ENCODE measurements around the gene CDCA5.

Gene CDCA5

DNA sequence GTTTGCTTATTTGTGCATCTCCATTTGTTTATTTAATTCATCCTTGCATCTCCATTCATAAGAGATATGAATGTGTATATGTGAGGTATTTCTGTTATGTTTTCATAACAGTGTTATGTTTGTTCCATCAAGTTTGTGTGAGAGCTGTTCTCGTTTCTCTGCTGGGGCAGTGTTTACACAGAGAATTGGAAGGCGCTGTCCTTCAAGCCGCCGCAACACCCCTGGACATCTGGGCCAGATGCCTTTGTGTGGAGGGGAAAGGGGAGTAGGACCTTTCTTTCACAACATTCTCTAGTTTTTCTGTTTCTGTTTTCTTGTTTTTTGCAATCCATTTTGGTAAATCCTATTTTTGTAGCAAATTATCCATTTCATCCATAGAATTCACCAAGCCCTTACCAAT lies 20.8 kb upstream of the CDCA5 start:
- no peak for DNase-seq

DNA sequence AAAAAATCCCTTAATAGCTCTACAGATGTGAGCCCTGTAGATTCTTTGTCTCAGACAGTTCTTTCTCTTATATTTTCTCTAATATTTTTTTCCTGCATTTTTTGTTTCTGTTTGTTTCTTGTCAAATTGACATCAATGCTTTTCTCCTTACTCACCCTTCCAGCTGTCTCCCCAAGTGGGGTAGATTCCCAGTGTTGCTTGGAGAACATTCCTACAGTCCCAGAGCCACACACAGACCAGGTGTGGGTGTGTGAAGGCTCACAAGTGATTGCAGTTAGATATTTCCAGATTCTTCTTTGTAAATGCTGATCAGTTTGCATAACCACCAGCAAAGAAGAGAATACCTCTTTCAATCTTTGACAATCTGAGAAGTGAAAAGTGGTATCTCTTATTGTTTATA lies 19.6 kb upstream of the CDCA5 start:
- DNase-seq, result no peak

- no peak for DNase-seq
Observed at GRCh38 chr11:65102142-65103095, 18.6 kb upstream of the CDCA5 start.

- no peak for DNase-seq
Observed at GRCh38 chr11:65100674-65101350, 17.0 kb upstream of the CDCA5 start.

DNA sequence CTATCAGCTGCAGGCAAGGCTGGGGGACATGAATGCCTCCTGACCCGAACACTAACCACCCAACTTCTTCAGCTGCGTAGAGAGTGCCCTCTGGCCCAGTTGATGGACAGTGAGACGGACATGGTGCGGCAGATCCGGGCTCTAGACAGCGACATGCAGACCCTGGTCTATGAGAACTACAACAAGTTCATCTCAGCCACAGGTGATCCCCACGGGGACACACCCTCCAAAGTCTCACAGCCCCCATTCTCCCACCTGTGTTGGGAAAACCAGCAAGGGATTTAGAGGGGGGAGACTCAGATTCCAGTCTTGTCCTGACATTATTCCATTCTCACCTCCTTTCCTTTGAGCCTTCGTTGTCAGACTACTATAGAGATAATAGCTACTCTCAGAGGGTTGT lies 13.1 kb upstream of the CDCA5 start:
- DNase-seq, result no peak

- DNase-seq, result peak; percentile 77 to 78
Observed at GRCh38 chr11:65095974-65096806, 12.3 kb upstream of the CDCA5 start, which contains the start of gene VPS51. Gene VPS51, plus strand, starts transcription at chr11:65096214. Its CDS starts 37 bp downstream, at chr11:65096251.

DNA sequence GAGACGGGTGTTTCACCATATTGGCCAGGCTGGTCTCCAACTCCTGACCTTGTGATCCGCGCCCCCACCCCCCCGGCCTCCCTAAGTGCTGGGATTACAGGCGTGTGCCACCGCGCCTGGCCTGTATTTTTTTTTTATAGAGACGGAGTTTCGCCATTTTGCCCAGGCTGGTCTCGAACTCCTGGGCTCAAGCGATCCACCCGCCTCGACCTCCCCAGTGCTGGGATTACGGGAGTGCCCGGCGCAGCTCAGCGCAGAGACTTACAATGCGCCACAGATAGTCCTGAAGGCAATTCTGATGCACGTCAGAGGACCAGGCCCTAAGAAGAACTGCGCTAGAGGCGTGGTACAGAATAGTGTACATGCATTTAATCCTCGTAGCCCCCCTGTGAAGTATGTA lies 11.6 kb upstream of the CDCA5 start:
- no peak for DNase-seq

- no peak for DNase-seq
Observed at GRCh38 chr11:65090628-65091027, 6.8 kb upstream of the CDCA5 start.

DNA sequence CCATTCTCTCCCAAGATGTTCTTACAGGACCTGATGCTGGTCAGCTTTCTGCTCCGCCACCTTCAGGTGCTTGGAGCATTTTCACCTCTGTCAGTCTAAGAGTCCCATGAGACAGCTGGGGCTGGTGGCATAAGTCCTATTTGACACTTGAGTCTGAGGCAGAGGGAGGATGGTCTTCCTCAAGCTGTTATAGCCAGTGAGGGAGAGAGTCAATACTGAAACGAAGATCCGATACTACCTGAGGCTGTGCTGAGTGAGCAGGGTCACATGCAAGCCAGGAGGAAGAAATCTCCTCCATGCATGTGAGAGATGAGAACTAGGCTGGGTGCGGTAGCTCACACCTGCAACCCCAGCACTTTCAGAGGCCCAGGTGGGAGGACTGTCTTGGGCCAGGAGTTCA lies 5.8 kb upstream of the CDCA5 start:
- DNase-seq, result no peak

- no peak for DNase-seq
Observed at GRCh38 chr11:65087827-65088226, 4.0 kb upstream of the CDCA5 start.

DNA sequence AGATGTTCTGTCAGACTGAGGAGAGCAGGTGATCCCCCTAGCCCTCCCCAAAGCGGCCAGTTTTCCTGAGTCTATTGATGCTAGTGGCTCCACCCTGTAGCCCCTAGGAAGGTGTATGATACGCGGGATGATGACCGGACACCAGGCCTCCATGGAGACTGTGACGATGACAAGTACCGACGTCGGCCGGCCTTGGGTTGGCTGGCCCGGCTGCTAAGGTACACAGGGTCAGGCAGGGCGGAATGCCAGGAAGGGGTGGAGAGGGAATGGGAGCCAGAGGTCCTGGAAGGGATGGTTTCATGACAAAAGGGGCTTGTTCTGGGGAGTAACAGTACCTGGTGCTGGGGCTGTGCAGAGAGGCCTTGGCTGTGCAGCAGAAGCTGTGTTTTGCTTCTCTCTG lies 3.4 kb upstream of the CDCA5 start:
- DNase-seq, result no peak

GRCh38 chr11:65086809-65087208 lies 3.0 kb upstream of the CDCA5 start:
- no peak for DNase-seq

GRCh38 chr11:65085446-65085845 lies 1.6 kb upstream of the CDCA5 start:
- DNase-seq, result no peak

DNA sequence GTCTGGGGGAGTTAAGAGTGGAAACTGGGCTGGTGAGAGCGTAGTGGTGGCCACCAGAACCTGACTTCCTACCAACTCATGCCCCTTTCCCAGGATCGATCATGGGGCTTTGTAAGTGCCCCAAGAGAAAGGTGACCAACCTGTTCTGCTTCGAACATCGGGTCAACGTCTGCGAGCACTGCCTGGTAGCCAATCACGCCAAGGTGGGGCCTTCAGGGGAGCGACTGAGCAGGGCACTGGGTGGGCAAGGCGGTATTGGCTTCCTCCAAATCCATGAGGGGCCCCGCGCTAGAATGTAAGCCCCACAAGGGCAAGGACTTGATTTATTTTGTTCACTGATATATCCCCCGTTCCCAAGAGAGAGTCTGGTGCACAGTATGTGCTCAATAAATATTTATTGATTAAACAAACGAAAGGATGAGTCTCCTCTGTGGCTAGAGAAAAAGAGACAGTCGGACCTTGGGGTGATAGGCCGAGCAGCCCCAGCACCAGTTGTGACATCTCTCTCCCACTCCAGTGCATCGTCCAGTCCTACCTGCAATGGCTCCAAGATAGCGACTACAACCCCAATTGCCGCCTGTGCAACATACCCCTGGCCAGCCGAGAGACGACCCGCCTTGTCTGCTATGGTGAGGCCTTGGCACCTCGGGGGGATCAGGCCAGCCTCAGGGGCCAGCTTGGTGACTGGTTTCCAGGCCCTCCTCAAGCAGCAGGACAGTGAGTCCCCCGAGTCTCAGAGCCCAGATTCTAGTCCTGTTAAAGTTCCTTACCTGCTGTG lies 947 bp upstream of the CDCA5 start:
- no peak for DNase-seq

- no peak for DNase-seq
Observed at GRCh38 chr11:65083134-65083833, 556 bp downstream of the CDCA5 start.

- no peak for DNase-seq
Observed at GRCh38 chr11:65078786-65079342, 5.0 kb downstream of the CDCA5 start.

DNA sequence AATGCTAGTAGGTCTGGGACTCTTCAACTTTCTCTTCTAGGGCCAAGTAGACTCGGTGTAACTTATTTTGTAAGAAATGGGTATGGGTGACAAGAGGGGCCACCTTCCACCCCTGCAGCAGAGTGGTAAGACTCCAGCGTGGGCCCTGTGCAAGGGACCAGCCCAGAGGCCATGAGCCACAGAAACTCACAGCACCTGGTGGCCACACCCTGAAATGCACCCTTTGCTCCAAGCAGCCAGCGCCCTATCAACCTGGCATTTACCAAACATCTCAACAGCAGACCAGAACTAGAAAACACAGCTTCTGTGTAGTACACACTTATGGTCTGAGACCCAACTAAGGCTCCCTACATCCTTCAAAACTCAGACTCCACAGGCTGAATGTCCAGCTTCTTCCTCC lies 5.7 kb downstream of the CDCA5 start:
- DNase-seq, result peak; percentile 67

- DNase-seq, result no peak
Observed at GRCh38 chr11:65077451-65077850, 6.4 kb downstream of the CDCA5 start.

DNA sequence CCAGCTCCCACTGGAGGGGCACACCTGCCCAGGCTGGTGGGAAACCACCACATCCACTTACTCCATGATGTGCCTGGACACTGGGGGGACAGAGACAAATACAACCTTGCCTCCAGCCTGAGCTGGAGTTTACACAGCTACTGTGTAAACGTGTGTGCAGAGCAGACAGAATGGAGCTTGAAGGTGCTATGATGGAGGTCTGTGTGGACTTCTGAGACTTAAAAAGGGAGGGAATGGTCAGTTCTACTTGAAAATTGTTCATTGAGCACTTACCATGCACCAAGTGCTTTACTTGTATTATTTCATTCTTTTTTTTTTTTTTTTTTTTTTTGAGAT lies 11.2 kb downstream of the CDCA5 start:
- DNase-seq, result no peak

- no peak for DNase-seq
Observed at GRCh38 chr11:65071907-65072630, 11.8 kb downstream of the CDCA5 start.

- DNase-seq, result no peak
Observed at GRCh38 chr11:65069217-65069616, 14.6 kb downstream of the CDCA5 start.

Data from stimulated activated CD4-positive, alpha-beta T cell treated with anti-CD3 and anti-CD28 coated beads, Interleukin-2, amount 100 ng/mL, for 48 hours (primary cell).